Measurements from ENCODE around the gene TPRG1L.

Gene TPRG1L

GRCh38 chr1:3593334-3593733, 31.5 kb upstream of the TPRG1L start:
- in situ Hi-C loops (cut with MboI; ENCODE audit: low sequenced_read_pairs): no loop called here

GRCh38 chr1:3593745-3594144, 31.1 kb upstream of the TPRG1L start:
- in situ Hi-C loops (cut with MboI; ENCODE audit: low sequenced_read_pairs): no loop called here

GRCh38 chr1:3594706-3595377, 30.0 kb upstream of the TPRG1L start:
- in situ Hi-C loops (cut with MboI; ENCODE audit: low sequenced_read_pairs): no loop called here

DNA sequence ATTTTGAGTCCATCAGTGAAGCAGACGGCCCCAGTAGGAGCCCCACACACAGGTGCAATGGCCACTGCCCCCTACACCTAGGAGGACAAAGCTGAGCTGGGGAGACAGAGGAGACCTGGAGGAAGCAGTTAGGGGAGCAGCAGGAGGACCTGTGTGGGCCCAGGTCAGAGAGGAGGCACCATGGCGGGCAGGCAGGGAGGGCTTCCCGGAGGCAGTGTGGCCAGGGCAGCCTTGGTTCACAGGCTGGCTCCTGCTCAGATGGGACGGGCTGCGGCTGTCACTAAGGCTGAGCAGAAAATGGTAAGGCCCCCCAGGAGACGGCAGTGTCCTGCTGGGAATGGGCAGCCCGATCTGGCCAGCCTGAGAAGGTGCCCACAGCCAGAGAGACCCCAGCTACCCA, 28.9 kb upstream of the TPRG1L start:
- in situ Hi-C loops (cut with MboI; ENCODE audit: low sequenced_read_pairs): no loop called here

DNA sequence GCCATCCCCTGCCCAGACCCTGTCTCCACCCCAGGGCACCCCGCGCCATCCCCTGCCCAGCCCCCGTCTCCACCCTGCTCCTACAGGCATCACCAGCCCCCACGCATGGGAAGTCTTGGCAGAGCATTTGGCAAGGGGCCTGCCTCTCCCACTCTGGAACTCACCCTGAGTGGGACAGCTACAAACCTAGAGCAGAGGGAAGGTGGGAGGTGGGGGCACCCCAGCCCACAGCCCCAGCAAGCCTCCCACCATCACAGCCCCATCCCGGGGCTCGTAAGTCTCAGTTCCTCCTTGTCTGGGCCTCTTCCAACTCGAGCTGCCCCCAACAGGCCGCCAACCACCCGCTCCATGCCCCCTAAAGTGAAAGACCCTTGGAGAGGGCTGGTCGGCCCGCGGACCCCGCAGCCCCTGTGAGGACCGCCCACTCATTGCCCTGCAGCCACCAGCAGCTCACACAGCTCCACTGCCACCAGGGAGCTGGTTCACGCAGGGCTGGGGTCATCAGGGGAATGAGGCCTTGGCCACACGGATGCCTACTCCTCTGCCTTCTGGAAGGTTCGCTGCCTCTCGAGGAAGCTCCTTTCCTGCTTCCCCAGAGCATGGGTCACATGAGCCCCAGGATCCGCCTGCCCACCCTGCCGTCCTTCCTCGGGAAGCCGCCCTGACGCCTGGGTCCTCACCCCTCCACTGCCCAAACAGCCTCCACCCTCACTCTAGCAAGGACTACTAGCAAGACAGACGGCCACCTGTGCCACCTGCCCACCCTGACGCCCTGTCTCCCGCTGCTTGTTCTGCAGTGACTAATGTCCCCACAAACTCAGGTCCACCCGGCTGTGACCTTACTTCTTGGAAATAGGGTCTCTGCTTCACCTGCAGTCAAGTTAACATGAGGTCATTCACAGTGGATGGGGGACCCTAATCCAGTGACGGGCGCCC, 27.9 kb upstream of the TPRG1L start:
- in situ Hi-C loops (cut with MboI; ENCODE audit: low sequenced_read_pairs): no loop called here

DNA sequence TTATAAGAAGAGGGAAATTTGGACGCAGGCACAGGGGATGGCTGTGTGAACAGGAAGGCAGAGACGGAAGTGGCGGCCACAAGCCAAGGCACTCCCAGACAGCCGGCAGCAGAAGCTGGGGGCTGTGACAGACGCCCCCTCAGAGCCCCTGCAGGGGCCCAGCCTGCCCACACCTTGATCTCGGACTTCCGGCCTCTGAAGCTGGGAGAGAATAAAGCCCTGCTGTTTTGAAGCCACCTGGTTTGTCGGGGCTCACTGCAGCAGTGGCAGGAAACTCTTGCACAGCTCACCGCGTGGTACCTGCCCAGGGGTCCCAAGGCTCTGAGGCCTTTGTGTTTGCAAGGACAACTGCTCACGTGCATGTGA, 27.2 kb upstream of the TPRG1L start:
- in situ Hi-C loops (cut with MboI; ENCODE audit: low sequenced_read_pairs): no loop called here

DNA sequence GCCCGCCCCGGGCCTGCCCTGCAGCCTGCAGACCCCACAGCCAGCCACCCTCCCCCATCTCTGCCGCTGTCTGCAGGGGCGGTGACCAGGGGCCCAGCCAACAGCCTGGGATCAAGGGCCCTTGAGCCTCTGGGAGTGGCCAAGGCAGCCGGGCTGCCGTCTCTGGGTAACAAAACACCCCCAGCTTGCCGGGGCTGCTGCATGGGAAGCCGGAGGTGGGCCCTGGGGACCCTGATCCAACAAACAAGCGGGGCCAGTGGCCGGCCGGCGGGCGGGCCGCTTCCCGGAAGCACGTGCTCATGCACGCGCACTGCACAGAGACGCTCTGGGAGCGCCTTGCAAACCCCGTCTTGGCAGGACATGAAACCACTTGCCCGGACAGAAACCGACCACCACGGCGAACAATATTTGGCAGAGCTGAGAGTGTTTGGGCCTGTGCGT, 26.7 kb upstream of the TPRG1L start:
- in situ Hi-C loops (cut with MboI; ENCODE audit: low sequenced_read_pairs): no loop called here

GRCh38 chr1:3598522-3599285, 26.1 kb upstream of the TPRG1L start:
- in situ Hi-C loops (cut with MboI; ENCODE audit: low sequenced_read_pairs): no loop called here

- in situ Hi-C loops (cut with MboI; ENCODE audit: low sequenced_read_pairs): no loop called here
These were observed 25.5 kb upstream of the TPRG1L start for GRCh38 chr1:3599286-3599811.

GRCh38 chr1:3599816-3600215, 25.0 kb upstream of the TPRG1L start:
- in situ Hi-C loops (cut with MboI; ENCODE audit: low sequenced_read_pairs): no loop called here

GRCh38 chr1:3600354-3600753, 24.5 kb upstream of the TPRG1L start:
- in situ Hi-C loops (cut with MboI; ENCODE audit: low sequenced_read_pairs): no loop called here

- in situ Hi-C loops (cut with MboI; ENCODE audit: low sequenced_read_pairs): no loop called here
These were observed 23.1 kb upstream of the TPRG1L start for GRCh38 chr1:3601743-3602142.

DNA sequence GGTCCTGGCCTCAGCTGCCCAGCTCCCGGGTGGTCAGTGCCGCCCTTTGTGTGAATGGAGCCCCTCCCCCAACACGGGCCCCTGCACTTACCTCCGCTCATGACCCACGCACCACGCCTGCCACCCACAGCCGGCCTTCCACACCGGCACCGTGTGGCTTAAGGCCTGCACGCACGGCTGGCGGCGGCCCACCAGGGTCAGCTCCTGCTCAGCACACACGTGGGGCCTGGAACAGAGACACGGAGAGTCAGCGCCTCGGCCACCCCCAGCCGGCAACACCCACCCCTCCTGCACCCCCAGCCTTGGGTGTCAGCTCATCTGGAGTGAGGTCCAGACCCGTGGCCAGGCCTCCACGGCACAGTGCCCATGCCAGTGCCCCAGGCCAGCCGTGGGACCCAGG, 22.4 kb upstream of the TPRG1L start:
- in situ Hi-C loops (cut with MboI; ENCODE audit: low sequenced_read_pairs): no loop called here

DNA sequence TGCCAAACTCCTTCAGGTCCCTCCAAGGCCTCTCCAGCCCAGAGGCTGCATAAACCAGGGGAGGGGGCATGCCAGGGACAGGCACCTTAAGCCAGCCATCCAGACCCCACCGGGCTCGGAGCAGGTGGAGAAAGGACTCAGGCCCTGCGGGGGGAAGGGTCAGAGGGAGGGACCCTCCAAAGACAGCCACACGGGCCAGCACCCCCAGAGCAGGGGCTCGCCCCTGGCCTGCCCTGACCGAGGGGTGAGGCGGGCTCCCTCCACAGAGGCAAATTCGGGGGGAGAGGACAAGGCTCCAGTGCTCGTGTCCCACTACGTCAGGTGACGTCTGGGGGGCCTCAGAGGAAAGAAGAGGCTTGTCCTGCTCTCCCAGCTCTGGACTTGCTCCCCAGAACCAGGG, 21.7 kb upstream of the TPRG1L start:
- in situ Hi-C loops (cut with MboI; ENCODE audit: low sequenced_read_pairs): no loop called here

GRCh38 chr1:3603571-3604467, 21.0 kb upstream of the TPRG1L start:
- in situ Hi-C loops (cut with MboI; ENCODE audit: low sequenced_read_pairs): no loop called here

DNA sequence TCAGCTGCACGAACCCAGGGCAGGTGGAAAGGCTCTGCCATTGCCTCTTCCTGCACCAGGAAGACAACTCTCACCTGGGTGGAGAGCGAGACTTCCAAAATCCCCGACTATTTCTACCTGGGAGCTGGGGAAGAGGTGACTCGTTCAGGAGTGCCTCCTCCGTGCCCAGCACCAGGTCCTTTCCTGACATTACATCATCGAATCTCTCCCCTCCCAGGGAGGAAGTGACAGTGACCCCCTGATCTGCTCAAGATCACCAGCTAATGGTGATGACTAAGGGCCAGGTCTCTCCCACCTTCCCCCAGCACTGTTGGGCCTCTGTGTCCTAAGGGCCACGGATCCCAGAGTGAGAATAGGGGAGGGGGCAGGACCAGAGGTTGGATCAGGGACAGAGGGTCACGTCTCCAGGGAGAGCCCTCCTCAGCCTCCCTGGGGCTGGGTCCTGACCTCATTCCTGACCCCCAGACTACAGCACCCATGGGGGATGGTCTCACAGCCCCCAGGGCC, 20.3 kb upstream of the TPRG1L start:
- in situ Hi-C loops (cut with MboI; ENCODE audit: low sequenced_read_pairs): no loop called here

- in situ Hi-C loops (cut with MboI; ENCODE audit: low sequenced_read_pairs): no loop called here
These were observed 19.6 kb upstream of the TPRG1L start for GRCh38 chr1:3604997-3605823.

DNA sequence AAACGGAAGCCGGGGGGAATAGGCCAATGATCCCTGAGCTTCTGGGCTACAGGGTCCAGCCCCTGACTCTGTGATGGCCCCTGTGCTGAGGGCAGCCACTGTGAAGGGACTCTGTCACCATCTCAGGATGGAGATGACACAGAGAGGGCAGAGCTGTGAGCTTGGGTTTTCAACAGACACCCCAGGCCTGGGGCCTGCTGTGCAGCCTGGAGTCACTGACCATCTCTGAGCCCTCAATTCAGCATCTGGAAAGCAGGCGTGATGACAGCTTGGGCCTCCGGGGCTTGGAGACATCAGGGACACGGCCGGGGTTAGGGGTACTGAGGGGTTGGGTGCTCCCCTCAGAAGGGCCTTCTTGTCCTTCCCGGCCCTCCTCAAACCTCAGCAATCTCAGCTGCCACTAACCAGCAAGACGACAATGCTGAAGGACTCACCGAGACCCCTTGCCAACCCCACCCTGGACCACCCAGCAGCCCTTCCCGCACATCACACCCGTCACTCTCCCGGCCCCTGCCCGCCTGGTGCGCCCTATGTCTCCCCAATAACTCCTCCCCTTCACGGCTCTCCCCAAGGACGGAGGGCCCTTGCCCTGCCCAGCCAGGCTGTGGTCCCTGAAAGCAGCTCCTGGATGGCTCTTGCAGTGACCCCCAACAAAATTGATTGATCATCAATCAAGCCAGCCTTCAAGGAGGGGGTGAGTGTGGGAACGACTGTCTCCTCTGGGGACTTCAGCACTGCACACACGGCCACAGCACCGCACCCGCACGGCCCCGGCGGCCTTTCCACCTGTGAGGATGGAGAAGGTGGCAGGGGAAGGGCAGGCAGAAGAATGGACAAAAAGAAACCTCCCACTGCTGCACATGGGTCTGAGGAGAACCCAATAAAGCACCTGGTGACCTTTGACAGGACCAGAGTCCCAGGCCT, 17.8 kb upstream of the TPRG1L start:
- in situ Hi-C loops (cut with MboI; ENCODE audit: low sequenced_read_pairs): no loop called here
